GM12878 (cell line): ENCODE measurements around the gene SAP130.
A peak's percentile ranks its signal among the peaks of the same experiment; 100 is the strongest.

Source experiments
- EP300 ChIP-seq, 2 experiments: fragments of 150-350 bp in 1 of 2; IDR thresholded peaks; 2 replicates each; pipeline ENCODE4 v1.6.1; 2011 to 2012; ENCODE audit warnings: low read depth in 2 of 2, low read length in 2 of 2, borderline replicate concordance in 1 of 2, improper control_type of control experiment in 1 of 2, inconsistent platforms in 1 of 2; ENCODE audit not compliant: control insufficient read depth in 1 of 2
- EZH2 ChIP-seq: IDR thresholded peaks from 2 replicates; pipeline ENCODE4 v1.6.1; 2012; ENCODE audit warnings: low read depth, mild to moderate bottlenecking, control low read depth, inconsistent platforms, low read length, borderline replicate concordance; ENCODE audit not compliant: control insufficient read depth
- MXI1 ChIP-seq: fragments of 150-350 bp; IDR thresholded peaks from 2 replicates; pipeline ENCODE4 v1.6.1; 2011; ENCODE audit warnings: low read depth, mild to moderate bottlenecking, inconsistent platforms, low read length, improper control_type of control experiment
- NRF1 ChIP-seq: conservative IDR thresholded peaks from 2 replicates; pipeline ENCODE4 v1.6.1; 2011; ENCODE audit warnings: mild to moderate bottlenecking, low read depth, low read length, improper control_type of control experiment
- POLR2A ChIP-seq: IDR thresholded peaks from 2 replicates; pipeline ENCODE4 v1.6.1; 2011; ENCODE audit warnings: low read depth, mild to moderate bottlenecking, low read length
- SIX5 ChIP-seq: IDR thresholded peaks from 2 replicates; pipeline ENCODE4 v1.6.1; 2011; ENCODE audit warnings: mild to moderate bottlenecking, low read depth, low read length, moderate library complexity; ENCODE audit not compliant: severe bottlenecking
- SMC3 ChIP-seq: IDR thresholded peaks from 2 replicates; pipeline ENCODE4 v1.6.1; 2011; ENCODE audit warnings: low read length, improper control_type of control experiment, borderline replicate concordance
- TCF7 ChIP-seq: IDR thresholded peaks from 2 replicates; pipeline ENCODE4 v1.6.1; 2014; ENCODE audit warnings: antibody characterized with exemption, borderline replicate concordance
- TF ChIP-seq, protein P1 (sequence below), 3 experiments: IDR thresholded peaks in 2 of 3; conservative IDR thresholded peaks in 1 of 3; 2 replicates each; pipeline ENCODE4 v1.5.1; 2011; ENCODE audit warnings: low read depth in 3 of 3, low read length in 3 of 3, mild to moderate bottlenecking in 3 of 3, control low read depth in 2 of 3, moderate library complexity in 2 of 3, inconsistent platforms in 1 of 3, mixed read lengths in 1 of 3; ENCODE audit not compliant: control insufficient read depth in 2 of 3, insufficient read depth in 1 of 3; ENCODE audit errors: extremely low read depth in 1 of 3
- TF ChIP-seq, protein P2 (sequence below): IDR thresholded peaks from 2 replicates; pipeline ENCODE4 v1.6.1; 2012; ENCODE audit warnings: low read depth, low read length, improper control_type of control experiment

DNA sequence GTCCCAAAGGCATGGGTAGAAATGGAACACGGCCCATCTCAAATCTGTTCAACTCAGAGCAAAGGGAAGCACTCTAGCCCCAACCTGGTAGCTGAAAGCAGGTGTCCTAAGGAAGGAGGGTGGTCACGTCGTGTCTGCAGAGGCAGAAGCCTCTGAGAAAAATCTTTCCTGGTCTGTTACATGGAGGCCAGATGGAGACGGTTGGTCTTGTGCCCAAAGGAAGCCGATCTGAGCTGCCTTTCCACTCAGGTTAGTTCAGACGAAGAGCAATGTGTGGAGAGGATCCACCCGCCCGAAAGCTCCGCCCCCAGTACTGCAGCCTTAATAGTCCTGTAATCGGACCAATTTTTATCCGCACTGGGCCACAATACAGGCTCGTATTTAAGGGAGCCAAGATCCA is 87.2 kb downstream of the SAP130 start:
- TF ChIP-seq SIX5, result no peak
- TF ChIP-seq, protein P1, sequence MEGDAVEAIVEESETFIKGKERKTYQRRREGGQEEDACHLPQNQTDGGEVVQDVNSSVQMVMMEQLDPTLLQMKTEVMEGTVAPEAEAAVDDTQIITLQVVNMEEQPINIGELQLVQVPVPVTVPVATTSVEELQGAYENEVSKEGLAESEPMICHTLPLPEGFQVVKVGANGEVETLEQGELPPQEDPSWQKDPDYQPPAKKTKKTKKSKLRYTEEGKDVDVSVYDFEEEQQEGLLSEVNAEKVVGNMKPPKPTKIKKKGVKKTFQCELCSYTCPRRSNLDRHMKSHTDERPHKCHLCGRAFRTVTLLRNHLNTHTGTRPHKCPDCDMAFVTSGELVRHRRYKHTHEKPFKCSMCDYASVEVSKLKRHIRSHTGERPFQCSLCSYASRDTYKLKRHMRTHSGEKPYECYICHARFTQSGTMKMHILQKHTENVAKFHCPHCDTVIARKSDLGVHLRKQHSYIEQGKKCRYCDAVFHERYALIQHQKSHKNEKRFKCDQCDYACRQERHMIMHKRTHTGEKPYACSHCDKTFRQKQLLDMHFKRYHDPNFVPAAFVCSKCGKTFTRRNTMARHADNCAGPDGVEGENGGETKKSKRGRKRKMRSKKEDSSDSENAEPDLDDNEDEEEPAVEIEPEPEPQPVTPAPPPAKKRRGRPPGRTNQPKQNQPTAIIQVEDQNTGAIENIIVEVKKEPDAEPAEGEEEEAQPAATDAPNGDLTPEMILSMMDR (IDR thresholded peaks at IDR 0.05 in 2 of 3, conservative IDR thresholded peaks at IDR 0.05 in 1 of 3; ENCODE audit: control insufficient read depth in 2 of 3, extremely low read depth in 1 of 3, insufficient read depth in 1 of 3, low read depth in 3 of 3, low read length in 3 of 3), result no peak
- TF ChIP-seq MXI1, result no peak
- TF ChIP-seq EZH2, result no peak
- TF ChIP-seq, protein P2, sequence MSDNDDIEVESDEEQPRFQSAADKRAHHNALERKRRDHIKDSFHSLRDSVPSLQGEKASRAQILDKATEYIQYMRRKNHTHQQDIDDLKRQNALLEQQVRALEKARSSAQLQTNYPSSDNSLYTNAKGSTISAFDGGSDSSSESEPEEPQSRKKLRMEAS, result no peak
- no peak for TF ChIP-seq EP300 (IDR thresholded peaks at IDR 0.05; ENCODE audit: borderline replicate concordance in 1 of 2, control insufficient read depth in 1 of 2, low read depth in 2 of 2, low read length in 2 of 2)
- no peak for TF ChIP-seq TCF7
- TF ChIP-seq SMC3, result no peak
- no peak for TF ChIP-seq NRF1
- 0 out of 2 replicates have a peak, but pooled peaks have one; percentile 16 for TF ChIP-seq POLR2A
